Measurements from ENCODE around the gene CMTR1. TPM values are rescaled to one million over a fixed set of nuclear protein-coding genes. Genes with fewer than 3 reads are reported as not detected.

CMTR1 gene
- total RNA-seq, 2 experiments from 2014 or later: 32.3 to 42.8 TPM

- no TSS peak for BruUV-seq (replicated peaks)
Observed at GRCh38 chr6:37519461-37519860, 86.4 kb downstream of the CMTR1 start.

DNA sequence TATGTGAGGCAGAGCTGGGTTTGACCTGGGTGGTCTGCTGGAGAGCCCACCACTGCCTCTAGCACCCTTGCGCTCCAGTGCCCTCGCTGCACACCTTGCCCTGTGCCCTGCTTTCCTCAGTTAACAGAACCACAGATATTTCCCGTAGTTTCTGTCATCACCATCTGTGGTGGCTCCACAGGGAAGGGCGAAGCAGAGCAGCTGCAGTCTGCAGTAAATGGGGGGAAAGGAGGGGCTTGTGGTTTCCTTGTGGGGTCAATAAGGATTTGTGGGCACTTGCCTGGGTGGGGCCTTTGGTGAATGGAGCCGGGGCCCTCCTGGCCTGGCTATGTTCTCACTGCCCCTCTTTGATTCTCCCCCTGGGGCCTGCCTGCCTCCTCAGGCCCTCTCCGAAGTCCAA lies 87.9 kb downstream of the CMTR1 start:
- Histone ChIP-seq H3K79me2 (ENCODE audit: insufficient read depth, low read depth, low read length) (no peaks in the 10 kb centered on the region), H3K9me3 (ENCODE audit: low read length) (no peaks in the 10 kb centered on the region), H3K4me2 (ENCODE audit: low read length) (no peak overlapping the region), H4K20me1 (ENCODE audit: insufficient read depth, low read length) (no peaks in the 10 kb centered on the region), H3K4me3 (ENCODE audit: low read depth, low read length, poor library complexity, severe bottlenecking) (no peak overlapping the region), H2AFZ (ENCODE audit: low read length) (no peak overlapping the region), H3K9me2 (ENCODE audit: insufficient read depth, low read length) (no peaks in the 10 kb centered on the region), H3K27ac (ENCODE audit: low read depth, low read length, poor library complexity, severe bottlenecking) (no peak overlapping the region), H3K4me1 (ENCODE audit: insufficient read depth, low read length, poor library complexity, severe bottlenecking) (peaks cover 9% of the 10 kb centered on the region), H3K36me3 (ENCODE audit: insufficient read depth, low read length) (no peaks in the 10 kb centered on the region)
- BruUV-seq (replicated peaks): no TSS peak
- CTCF ChIA-PET (ENCODE audit: unreplicated experiment): no interaction called here
- no peak for DNase-seq (ENCODE audit: low spot score)
- TF ChIP-seq CTCF (conservative IDR thresholded peaks at IDR 0.05; ENCODE audit: low read length) (no peak), EZH2phosphoT487 (IDR thresholded peaks at IDR 0.05; ENCODE audit: borderline replicate concordance, low read depth, low read length) (no peak)
- POLR2A ChIA-PET: no interaction called here
- intact Hi-C loops (cut with micrococcal nuclease; ENCODE audit: unreplicated experiment): no loop called here

More at GRCh38 chr6:37519461-37519860, 86.4 kb downstream of the CMTR1 start:
- DNase-seq (ENCODE audit: low spot score): no peak
- CTCF ChIA-PET (ENCODE audit: unreplicated experiment): interaction anchor here (0.6 kb wide), 1 partner anchor 41 kb away, joined by 3 read pairs; no protein-coding TSS in a partner anchor
- H4K20me1 ChIP-seq (ENCODE audit: insufficient read depth, low read length): no peaks in the 10 kb centered on the region
- H3K4me1 ChIP-seq (ENCODE audit: insufficient read depth, low read length, poor library complexity, severe bottlenecking): peaks cover 13% of the 10 kb centered on the region
- TF ChIP-seq CTCF (conservative IDR thresholded peaks at IDR 0.05; ENCODE audit: low read length) (no peak), EZH2phosphoT487 (IDR thresholded peaks at IDR 0.05; ENCODE audit: borderline replicate concordance, low read depth, low read length) (no peak)
- no peak overlapping the region for H3K4me2 ChIP-seq (ENCODE audit: low read length)
- no peak overlapping the region for H2AFZ ChIP-seq (ENCODE audit: low read length)
- POLR2A ChIA-PET: no interaction called here
- intact Hi-C loops (cut with micrococcal nuclease; ENCODE audit: unreplicated experiment): no loop called here
- no peaks in the 10 kb centered on the region for H3K79me2 ChIP-seq (ENCODE audit: insufficient read depth, low read depth, low read length)
- no peaks in the 10 kb centered on the region for H3K36me3 ChIP-seq (ENCODE audit: insufficient read depth, low read length)
- H3K27ac ChIP-seq (ENCODE audit: low read depth, low read length, poor library complexity, severe bottlenecking): no peak overlapping the region
- no peaks in the 10 kb centered on the region for H3K9me2 ChIP-seq (ENCODE audit: insufficient read depth, low read length)
- H3K9me3 ChIP-seq (ENCODE audit: low read length): no peaks in the 10 kb centered on the region
- H3K4me3 ChIP-seq (ENCODE audit: low read depth, low read length, poor library complexity, severe bottlenecking): no peak overlapping the region

- ChIA-PET CTCF (ENCODE audit: unreplicated experiment) (no interaction called here), POLR2A (no interaction called here)
- H3K9me2 ChIP-seq (ENCODE audit: insufficient read depth, low read length): no peaks in the 10 kb centered on the region
- peaks cover 1% of the 10 kb centered on the region for H3K4me1 ChIP-seq (ENCODE audit: insufficient read depth, low read length, poor library complexity, severe bottlenecking)
- H3K27ac ChIP-seq (ENCODE audit: low read depth, low read length, poor library complexity, severe bottlenecking): no peak overlapping the region
- DNase-seq (ENCODE audit: low spot score): no peak
- no peaks in the 10 kb centered on the region for H3K9me3 ChIP-seq (ENCODE audit: low read length)
- H3K4me3 ChIP-seq (ENCODE audit: low read depth, low read length, poor library complexity, severe bottlenecking): no peak overlapping the region
- H3K79me2 ChIP-seq (ENCODE audit: insufficient read depth, low read depth, low read length): no peaks in the 10 kb centered on the region
- no peaks in the 10 kb centered on the region for H3K36me3 ChIP-seq (ENCODE audit: insufficient read depth, low read length)
- no peak overlapping the region for H2AFZ ChIP-seq (ENCODE audit: low read length)
- H4K20me1 ChIP-seq (ENCODE audit: insufficient read depth, low read length): no peaks in the 10 kb centered on the region
- H3K4me2 ChIP-seq (ENCODE audit: low read length): no peak overlapping the region
- no TSS peak for BruUV-seq (replicated peaks)
- intact Hi-C loops (cut with micrococcal nuclease; ENCODE audit: unreplicated experiment): no loop called here
- TF ChIP-seq CTCF (conservative IDR thresholded peaks at IDR 0.05; ENCODE audit: low read length): no peak
- TF ChIP-seq EZH2phosphoT487 (IDR thresholded peaks at IDR 0.05; ENCODE audit: borderline replicate concordance, low read depth, low read length): no peak
Observed at GRCh38 chr6:37521674-37522073, 88.7 kb downstream of the CMTR1 start.
